SKM-1 (cell line): ENCODE measurements around the gene ARL6IP4.

Experiments used
- DNase-seq: peaks from one replicate; lab custom pipeline; 2025; ENCODE audit not compliant: unreplicated experiment; lab: John Stamatoyannopoulos, UW

The ARL6IP4 gene

DNA sequence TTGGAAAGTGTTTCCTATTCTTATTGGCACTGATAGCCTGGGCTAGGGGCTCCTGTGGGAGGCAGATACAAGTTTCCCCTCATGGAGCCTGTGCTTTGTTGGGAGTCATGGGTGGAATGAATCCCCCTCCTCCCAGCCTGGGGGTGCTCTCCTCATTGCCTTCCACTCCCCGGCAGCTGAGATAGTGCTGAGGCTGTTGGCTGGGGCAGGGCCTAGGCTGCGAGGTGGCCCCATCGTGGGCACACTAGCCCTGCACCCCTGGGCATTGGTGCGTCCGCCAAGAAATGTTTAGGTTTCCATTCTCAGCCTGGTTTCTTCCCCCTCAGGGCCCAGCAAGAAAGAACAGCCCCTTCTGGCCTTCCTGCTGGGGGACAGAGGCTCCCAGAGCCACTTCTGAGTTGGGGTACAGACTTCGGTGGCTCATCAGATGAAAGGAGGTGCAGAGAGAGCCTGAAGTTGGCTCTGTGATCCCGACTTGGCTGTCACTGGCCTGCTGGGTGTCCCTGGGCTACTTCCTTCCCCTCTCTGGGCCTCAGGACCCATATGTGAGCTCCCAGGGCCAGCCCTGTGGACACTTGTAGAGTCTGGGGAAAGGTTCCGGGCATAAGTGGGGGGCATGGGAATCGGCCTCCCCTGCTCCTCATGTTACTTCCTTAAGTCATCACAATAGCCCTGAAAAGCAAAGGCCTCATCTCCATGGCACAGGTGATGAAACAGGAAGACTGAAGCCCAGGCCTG lies 2.7 kb upstream of the ARL6IP4 start:
- DNase-seq, result no peak

DNA sequence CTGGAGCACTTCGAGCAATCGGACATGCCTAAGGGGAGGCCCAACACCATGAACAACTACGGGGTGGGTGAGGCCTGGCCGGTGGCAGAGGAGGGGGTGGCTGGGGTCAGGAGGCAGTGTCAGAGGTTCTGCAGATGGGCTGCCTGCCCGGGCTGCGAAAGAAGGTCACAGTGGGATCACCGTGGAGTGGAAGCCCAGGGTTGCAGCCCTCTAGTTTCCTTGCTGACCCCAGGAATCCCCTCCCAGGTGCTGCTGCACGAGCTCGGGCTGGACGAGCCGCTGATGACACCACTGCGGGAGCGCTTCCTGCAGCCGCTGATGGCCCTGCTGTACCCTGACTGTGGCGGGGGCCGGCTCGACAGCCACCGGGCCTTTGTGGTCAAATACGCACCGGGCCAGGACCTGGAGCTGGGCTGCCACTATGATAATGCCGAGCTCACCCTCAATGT lies 1.9 kb upstream of the ARL6IP4 start:
- no peak for DNase-seq

DNA sequence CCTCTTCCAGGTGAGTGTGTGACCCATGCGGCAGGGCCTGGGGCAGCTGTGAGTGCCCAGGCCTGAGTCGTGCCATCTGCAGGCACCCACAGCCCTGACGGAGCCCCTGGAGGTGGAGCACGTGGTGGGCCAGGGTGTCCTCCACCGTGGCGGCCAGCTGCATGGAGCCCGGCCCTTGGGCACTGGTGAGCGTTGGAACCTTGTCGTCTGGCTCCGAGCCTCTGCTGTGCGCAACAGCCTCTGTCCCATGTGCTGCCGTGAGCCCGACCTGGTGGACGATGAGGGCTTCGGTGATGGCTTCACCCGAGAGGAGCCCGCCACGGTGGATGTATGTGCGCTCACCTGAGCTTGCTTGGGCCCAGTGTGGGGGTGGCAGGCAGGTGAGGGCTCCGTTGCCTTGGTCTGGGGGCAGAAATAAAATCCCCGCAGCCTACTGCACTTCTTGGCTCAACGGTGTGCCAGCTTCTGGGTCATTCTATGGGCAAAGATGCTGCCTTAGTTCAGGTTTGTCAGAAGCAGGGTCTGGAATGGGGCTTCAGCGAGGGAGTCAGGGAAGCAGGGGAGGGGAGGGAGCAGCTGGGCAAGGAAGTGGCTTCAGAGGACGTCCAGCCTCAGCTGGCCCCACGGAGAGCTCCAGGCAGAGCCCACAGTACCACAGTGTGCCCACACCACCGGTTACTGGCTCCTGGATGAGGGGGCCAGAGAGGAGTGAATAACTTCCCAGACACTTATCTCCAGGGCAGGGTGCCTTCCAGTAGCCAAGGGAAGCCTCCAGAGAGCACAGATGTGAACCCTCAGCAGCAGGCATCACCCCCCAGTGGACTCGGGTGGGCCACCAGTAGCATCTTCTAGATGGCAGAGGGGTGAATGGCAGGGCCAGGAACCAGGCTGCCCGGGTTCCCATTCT lies 1.2 kb upstream of the ARL6IP4 start:
- DNase-seq, result no peak

DNA sequence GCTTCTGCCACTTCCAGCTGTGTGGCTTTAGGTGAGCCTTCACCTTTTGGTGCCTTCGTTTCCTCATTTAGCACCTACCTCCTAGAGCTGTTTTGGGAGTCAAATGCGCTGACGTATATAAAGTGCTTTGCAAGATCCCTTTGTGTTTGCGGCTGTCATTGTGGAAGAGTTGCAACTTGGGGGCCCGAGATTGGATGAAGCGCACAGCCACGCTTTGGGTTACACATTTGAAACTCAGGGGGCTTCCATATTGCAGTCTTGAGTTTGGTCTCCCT lies 636 bp upstream of the ARL6IP4 start:
- DNase-seq, result no peak

DNA sequence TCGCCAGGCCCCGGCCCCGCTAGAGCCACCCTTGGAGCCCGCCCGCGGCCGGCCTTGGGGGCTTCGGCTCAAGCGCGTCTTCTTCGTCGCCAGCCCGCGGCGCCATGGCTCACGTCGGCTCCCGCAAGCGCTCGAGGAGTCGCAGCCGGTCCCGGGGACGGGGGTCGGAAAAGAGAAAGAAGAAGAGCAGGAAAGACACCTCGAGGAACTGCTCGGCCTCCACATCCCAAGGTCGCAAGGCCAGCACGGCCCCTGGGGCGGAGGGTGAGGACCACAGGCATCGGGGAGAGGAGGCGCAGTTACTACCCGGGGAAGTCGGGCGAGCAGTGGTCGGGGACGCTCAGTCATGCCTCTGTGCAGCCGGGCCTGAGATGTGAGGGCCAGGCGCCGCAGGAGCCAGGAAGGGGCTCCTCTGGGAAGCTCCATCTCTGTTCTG lies 573 bp downstream of the ARL6IP4 start:
- DNase-seq, result no peak

DNA sequence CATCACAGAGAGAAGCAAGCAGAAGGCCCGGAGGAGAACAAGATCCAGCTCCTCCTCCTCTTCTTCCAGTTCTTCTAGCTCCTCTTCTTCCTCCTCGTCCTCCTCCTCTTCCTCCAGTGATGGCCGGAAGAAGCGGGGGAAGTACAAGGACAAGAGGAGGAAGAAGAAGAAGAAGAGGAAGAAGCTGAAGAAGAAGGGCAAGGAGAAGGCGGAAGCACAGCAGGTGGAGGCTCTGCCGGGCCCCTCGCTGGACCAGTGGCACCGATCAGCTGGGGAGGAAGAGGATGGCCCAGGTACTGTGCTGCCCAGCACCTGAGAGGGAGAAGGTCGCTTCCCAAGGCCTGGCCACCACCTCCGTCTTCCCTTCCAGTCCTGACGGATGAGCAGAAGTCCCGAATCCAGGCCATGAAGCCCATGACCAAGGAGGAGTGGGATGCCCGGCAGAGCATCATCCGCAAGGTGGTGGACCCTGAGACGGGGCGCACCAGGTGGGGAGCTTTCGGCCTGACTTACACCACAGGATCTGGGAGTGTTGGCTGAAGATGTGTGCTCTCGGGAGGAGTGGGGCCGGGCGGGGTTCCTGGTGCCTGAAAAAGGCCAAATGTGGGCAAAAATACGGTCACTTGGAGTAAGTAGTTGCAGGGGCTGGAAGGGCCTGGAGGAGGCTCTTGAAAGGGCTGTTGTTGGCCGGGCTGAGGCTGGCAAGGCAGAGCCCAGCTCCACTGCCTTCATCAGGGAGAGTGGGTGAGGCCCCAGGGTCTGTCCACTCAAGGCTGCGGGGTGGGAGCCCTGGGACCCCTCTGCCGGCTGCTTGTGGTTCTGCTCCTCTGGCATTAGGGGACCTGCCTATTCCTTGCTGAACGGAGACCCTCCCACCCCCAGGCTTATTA lies 1.4 kb downstream of the ARL6IP4 start:
- no peak for DNase-seq

DNA sequence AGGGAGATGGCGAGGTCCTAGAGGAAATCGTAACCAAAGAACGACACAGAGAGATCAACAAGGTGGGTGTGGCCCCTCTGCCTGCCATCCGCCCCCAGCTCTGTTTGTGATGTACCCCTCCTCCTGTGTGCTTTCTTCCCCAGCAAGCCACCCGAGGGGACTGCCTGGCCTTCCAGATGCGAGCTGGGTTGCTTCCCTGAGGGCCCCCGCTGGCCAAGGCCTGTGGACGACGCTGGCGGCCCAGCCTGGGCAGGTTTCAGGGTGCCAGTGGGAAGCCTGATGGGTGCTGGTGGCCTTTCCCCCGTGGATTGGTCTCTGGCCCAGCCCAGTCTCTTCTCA lies 2.0 kb downstream of the ARL6IP4 start:
- DNase-seq, result no peak

DNA sequence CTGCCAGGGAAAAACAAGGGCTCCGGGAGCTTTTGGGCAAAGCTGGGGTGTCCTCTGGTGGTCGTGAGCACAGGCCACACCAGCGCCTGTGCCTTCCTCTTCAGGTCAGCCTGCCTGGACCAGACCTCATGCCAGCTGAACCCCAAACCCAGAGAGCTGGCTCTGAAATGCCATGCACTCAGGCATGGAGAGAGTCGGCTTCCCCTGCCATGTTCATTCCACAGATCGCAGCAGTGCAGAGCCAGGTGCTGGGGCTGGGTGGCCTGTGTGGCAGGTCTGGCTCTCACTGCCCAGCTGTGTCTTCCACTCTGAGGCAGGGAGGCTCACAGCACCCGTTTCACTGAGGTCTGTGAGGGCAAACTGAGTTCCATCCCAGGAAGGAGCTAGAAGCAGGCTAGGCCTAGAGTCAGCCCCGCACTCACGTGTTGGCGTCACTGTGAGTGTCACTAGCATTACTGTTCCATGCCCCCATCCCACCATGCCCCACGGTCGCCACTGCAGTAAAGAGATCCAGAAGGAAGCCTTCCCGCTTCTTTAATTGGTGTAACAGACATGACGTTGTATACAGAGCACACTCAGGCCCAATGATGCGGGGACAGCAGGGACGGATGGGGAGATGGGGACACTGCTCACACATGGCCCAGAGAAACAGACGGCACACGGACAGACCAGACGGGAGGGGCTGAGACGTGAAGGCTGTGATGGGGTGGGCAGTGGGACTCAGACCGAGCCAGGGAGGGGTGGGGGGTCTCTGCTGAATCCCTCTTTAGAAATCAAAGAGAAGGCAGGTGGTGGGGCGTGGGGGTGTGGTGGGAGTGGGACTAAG lies 2.7 kb downstream of the ARL6IP4 start:
- DNase-seq, result no peak

DNA sequence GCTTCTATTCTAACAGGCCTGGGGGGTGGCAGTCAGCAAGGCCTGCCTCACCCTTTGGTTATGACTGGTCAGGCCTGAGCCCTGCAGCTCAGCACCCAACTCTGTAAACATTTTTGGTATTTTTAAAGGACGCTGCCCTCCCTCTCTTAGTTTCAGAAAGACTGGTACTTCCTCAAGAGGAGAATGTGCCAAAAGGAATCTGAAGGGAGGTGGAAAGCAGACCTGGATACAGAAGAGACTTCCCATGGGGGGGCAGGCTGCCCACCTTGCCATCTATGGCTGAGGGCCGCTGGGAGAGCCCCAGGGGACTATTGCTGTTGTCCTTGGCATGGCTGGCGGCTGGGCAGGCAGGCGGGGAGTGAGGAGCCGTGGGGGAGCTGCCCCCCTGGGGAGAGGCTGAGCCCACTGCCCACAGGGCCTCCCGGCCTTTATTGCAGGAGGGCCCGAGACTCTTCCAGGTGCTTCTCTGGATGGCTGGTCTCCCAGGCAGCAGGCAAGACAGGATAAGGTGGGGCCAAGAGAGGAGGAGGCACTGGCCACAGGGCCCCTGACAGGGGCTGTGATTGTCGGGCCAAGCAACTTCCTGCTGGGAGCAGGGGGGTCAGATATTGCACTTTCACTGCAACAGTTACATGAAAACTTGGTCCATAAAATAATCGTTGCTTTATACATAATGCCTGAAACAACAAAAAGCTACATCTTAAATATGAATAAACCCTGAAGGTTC lies 3.5 kb downstream of the ARL6IP4 start:
- no peak for DNase-seq

DNA sequence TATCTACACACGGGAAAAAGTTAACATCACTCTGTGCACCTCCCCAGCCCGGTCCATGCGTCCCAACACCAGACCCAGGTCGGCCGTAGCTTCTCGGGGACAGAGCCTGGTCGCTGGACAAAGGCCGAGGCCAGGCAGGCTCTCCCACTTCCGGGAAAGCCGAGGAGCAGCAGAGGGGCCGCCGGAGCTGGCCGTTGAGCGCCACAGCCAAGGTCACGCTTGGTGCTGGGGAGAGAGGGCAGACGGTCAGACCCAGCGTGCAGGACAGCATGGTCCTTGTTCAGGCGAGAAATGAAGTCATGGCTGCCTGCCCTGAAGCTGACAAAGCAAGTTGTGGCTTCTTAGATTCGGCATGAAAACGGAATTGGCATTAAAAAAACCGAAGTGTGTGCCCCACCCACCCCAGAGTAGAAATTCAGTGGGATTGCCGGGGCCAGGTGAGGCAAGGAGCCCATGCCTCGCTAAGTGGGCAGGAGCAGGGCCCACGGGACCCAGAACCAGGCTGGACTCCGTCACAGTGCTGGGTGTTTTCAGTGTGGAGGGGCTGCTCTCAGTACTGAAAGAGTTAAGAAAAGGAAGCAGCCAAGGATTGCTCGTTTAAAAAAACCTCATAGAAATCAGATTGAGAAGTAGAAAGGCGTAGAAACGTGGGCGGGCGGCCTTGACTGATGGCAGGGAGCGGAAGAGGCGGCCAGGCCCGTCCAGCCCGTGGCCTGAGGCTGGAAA lies 4.3 kb downstream of the ARL6IP4 start:
- DNase-seq, result no peak

DNA sequence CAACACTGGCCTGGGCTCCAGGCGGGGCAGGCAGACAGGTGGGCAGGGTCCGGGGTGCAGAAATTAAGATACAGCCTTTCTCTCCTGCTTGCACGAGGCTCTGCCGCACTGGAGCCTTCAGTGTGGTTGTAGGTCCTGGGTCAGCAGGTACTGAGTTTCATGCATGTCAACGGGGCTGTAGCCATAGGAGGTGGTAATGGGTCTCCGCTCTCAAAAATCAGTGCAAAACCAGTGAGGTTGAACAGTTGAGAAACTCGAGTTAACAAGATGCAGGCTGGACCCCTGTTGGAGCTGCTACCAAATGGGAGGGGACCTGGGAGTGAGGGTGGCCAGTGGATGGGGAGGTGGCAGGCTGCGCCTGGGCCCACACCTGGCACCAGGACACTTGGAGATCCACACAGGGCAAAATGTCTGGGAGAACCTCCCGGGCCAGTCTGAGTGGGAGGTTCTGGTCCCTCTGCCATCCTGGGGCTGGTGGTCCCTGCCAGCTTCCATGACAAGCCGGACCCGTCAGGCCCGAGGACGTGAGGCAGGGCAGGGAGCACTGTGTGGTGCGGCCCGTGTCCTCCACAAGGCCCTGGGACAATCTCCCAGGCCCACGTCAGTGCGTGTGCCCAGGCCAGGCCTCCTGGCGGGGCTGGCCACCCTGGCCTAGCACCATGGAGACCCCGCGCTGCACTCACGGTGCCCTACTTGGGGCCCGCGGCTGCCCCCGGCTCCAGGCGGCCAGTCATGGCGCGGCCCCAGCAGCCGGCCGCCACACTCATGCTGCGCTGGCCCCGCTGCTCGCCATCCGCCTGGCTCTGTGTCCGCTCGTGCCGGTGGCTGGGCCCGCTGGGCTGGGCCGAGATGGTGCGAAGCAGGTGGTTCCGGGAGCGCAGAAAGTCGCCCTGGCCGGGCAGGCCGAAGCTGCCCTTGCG lies 5.1 kb downstream of the ARL6IP4 start:
- no peak for DNase-seq

DNA sequence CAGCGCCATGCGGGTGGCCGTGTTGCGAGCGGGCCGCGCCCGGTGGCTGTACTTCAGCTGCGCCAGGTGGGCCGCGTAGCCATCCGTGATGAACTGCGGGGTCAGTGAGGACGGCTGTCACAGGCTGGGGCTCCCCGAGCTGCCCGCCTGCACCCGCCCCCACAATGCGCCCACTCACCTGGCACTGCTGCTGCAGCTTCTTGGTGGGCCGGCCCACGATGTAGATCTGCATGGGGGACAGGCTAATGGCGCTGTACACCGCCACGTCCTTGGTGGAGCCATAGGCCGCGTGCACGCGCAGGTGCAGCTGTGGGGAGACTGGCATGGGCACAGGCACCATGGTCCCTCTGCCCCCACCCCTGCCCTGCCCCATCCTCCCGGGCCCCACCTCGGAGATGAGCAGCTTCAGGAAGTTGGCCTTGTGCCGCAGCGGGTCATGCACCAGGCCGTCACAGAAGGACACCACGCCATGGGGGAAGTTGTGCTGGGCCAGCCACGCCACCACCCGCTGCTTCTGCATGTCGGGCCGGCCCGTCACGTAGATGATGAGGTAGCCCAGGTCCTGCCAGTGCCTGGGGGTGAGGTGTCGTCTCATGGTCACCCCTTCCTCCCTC lies 5.9 kb downstream of the ARL6IP4 start:
- no peak for DNase-seq

DNA sequence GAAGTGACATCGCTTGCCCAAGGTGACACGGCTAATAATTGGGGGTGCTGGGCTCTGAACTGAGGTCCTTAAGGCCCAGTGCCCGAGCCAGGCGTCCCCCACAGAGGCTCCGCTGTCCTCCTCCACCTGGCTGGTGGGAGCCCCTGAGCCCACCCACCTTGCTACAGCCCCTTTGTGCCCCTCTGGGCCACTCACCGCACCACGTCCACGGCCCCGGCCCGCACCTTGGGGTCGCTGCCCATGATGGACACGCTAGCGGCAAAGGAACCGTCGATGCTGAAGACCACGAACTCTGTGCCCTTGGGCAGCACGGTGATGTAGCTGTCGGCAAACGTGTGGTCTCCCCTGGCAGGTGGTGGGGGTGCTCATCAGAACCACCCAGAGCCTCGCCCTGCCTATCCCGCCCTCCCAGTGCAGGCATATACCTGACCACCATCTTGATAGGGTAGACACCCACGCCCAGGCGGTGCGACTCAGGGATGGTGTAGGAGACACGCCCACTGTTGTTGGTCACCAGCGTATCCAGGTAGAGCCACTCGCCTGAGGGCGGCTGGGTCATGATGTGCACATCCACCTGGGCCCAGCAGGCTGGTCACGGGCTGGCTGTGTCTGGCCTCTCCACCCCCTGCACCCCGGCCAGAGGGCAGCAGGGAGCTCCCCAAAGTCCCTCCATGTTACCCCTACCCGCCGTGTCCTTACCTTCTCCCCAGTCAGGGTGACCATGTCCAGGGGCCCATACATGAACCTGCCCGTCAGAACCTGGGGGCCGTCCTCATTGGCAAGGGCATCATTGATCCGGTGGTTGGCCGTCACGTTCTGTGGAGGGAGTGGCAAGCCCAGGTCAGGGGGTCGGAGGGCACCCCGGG lies 6.8 kb downstream of the ARL6IP4 start:
- DNase-seq, result no peak

DNA sequence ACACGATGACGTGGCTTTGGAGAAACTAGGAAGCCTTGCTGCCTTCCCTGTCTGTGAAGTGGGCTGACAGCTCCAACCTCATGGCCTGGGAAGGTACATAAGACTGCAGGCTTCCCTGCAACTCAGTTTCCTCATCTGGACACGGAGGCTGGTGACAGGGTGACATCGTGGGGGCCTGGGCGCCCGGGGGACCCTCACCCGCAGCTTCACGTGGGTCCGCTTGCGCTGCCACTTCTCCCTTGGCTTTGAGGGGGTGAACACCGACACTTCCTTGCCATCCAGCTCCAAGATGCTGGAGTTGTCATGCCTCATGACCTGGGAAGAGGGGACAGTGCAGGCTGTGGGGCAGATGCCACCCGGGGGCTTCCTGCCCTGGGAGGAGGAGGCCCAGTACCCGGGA lies 7.6 kb downstream of the ARL6IP4 start:
- DNase-seq, result no peak

DNA sequence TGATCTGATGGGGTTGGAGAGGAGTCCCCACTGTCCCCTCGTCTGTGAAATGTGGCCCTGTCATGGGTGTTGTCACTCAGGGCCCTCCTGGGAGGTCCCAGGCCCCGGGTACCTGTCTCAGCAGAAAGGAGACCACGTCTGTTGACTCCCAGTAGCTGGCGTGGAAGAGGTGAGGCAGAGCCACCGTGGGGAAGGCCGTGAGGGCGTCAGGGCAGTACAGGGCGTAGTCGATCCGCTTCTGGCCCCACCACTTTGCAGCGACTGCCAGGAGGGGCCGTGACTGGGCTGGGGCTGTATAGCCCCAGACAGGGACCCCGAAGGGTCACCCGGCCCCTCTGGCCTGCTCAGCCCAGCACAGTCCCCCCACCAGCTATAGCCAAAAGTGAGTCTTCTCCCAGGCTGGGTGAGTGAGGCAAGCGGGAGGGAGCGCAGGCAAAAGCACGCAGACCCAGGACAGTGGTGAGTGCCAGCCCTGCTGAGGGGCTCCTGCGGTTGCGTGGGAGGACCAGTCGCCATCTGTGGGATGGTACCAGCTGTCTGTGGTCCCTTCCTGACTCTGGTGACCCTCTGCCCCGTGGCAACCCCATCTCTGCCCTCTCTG lies 8.2 kb downstream of the ARL6IP4 start:
- DNase-seq, result no peak

DNA sequence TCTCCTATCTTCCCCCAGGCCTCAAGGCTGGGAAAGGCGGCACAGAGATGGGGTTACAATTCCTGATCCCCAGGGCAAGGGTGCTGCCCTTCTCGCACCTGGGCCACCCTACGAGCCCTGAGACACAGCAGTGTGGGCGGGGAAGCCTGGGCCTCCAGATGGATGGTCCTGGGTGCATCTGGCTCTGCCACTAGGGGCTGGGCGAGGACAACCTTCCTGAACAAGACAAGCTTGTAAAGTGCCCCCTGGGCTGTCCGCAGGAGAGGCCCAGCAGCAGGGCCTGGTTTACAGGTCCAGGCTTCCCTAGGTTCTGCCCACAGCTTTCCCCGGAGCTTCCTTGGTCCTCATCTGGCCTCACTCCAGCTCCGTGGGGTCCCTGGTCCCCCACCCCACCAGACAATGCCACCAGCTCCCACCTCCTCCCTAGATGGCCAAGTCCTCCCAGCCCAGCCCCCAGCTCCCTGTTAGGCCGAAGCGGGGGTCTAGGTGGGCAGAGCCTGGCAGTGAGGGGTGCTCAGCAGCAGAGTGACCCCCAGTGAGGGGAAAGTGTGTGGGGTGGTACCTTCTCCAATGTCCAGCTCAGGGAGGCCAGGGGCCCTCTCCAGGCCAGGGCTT lies 8.9 kb downstream of the ARL6IP4 start:
- DNase-seq, result no peak
